T1000 (cell line): ENCODE results near the gene LY6G5B.

Source experiments
- DNase-seq: peaks from one replicate; lab custom pipeline; 2025; ENCODE audit warnings: mixed read lengths; lab: John Stamatoyannopoulos, UW

LY6G5B gene

DNA sequence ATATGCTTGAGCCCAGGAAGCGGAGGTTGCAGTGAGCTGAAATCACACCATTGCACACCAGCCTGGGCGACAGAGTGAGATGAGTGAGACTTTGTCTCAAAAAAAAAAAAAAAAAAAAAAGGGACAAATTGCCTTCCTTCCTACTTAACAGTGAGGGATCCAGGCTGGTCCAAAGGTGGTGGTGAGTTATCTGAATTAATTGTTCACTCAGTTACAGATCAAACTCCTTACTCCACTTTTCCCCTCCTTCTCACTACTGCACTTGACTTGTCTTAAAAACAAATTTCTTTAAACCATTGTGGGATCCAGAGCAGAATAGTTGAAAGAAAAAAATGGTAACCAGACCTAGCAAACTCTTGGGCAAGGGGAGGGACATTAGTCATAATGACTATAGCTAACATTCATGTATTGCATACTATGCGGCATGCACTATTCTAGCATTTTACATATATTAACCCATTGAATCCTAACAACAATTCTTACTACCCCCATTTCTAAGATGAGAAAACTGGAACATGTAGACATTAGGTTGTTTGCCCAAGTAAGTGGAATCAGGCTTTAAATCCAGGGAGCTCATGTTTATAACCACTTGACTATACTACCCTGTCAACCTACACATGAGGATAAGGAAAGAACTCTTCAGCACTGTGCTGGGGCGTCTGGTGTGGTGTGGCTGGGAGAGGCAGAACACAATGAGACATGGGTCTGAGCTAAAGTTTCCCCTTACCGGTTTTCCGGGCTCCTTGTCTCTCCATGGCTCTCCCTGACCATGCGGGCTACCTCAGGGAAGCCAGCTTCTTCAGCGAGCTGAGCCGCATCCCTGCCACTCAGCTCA is 6.4 kb upstream of the LY6G5B start:
- DNase-seq = no peak

- DNase-seq = peak; percentile 28
These were observed 5.6 kb upstream of the LY6G5B start for GRCh38 chr6:31663961-31664789.

GRCh38 chr6:31664790-31665500 is 4.8 kb upstream of the LY6G5B start, which contains the start of gene GPANK1:
GPANK1 (minus strand) TSS chr6:31664997; CDS start chr6:31664478, 519 bp downstream.
- DNase-seq = peak; percentile 59

GRCh38 chr6:31665501-31666336 is 4.1 kb upstream of the LY6G5B start, which contains the start of gene CSNK2B:
CSNK2B (plus strand) TSS chr6:31666080; CDS start chr6:31666832, 752 bp downstream.
- peak; percentile 94 for DNase-seq

- DNase-seq = no peak
These were observed 3.3 kb upstream of the LY6G5B start for GRCh38 chr6:31666337-31666965.

DNA sequence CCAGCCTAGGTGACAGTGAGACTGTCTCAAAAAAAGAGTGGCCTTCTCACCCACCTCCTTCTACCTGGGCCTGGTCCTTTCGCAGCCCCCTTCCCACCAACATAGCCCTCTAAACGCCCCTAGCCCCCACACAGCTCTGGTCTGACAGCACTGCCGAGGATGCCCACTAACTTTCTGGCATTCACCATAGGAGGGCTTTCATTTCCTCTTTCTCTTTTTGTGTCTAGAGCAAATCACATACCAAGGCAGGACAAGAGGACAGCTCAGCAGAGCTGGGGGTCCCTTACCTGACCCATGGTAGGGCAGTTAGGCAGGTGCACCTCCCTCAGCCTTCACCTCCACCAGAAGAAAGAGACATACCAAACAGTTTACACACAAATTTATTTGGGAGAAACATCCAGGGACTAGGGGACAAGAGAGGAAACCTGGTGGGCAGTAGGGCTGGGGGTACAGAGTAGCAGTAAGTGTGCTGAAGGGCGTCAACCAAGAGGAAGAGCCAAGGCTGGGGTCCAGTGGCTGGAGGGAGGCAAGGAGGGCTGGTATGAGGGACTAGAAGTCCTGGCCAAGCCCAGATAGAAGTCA is 6.6 kb downstream of the LY6G5B start:
- no peak for DNase-seq

- DNase-seq = no peak
These were observed 7.1 kb downstream of the LY6G5B start for GRCh38 chr6:31676904-31677303.

DNA sequence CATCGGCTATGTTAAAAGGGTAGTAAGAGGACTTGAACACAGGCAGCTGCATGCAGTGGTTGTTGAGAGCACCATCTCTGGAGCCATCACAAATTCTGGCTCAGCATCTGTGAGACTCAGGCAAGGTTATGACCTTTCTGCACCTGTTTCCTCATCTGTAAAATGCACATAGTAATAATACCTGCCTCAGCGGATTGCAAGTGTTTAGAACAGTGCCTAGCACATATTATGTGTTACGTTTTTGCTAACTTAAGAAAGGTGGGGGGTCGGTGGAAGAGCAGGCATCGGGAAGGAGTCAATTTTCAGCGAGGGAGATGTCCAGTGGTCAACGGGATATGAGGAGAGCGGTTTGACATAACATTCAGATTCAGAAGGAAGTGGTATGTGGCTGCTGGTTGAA is 8.2 kb downstream of the LY6G5B start:
- no peak for DNase-seq

- DNase-seq = peak; percentile 78
These were observed 10.7 kb downstream of the LY6G5B start, which contains the start of gene LY6G5C for GRCh38 chr6:31680226-31681134. LY6G5C (minus strand) TSS chr6:31681067; CDS start chr6:31680373, 694 bp downstream.

DNA sequence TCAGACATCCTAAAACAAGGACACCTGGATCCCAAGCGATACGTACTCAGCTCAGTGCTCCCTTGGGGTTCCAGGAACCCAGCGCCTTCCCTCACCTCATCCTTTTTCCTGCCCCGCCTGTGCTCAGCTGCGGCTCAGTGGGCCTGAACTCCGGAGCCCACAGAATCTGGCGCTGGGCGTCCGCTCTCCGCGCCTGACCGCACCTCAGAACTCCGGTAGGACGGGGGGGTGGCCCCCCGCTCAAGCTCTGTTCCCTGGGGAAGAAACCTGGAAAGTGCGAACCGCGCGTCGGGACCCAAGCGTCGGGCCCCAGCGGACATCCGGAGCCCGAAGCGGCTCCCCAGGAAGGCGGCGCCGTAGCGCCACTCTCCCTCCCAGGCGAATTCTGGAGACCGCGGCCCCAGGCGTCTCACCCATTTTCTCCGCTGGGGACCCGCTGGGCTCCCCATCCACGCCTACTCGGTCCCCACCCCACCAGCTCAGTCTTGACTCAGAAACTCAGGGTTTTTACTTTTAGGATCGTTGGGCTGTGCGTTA is 11.4 kb downstream of the LY6G5B start:
- no peak for DNase-seq

- DNase-seq = no peak
These were observed 13.8 kb downstream of the LY6G5B start for GRCh38 chr6:31683591-31683990.

- DNase-seq = no peak
These were observed 16.7 kb downstream of the LY6G5B start for GRCh38 chr6:31686483-31686882.

GRCh38 chr6:31687321-31687720 is 17.5 kb downstream of the LY6G5B start:
- DNase-seq = no peak

DNA sequence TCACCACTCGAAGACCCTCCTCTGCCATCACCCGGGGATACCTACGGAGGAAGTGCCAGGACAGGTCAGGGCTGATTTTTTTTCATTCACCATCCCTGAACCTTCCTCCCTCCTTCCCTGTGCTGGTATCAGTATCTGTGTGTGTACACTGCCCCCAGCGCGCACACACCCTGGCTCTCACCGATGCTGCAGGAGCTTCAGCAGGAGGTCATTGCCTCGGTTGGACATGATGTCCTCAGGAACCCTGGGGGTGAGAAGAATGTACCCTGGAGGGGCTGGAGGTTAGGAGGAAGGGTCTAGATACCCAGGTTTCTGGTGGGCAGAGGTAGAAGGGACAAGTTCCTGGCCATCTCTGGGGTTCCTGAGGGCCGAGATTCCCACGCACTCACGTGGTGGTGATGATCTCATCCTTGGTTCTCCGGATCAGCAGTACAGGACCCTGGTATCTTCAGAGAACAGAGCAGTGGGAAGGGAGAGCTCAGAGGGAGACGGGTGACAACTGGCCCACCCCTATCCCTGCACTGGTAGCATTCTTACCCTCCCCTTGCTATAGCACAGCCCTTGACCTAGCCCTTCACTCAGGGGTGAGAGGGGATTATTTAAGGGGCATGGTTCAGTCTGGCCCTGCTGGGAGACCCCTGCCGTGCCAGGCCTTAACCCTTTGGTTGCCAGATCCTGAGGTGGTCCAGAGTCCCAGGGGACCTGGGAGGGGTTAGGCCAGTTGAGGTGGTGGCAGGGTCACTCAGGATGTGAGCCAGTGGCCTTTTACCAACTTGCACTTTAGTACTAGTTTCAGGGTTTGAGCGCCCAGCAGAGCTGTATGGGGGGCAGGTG is 18.3 kb downstream of the LY6G5B start:
- no peak for DNase-seq

DNA sequence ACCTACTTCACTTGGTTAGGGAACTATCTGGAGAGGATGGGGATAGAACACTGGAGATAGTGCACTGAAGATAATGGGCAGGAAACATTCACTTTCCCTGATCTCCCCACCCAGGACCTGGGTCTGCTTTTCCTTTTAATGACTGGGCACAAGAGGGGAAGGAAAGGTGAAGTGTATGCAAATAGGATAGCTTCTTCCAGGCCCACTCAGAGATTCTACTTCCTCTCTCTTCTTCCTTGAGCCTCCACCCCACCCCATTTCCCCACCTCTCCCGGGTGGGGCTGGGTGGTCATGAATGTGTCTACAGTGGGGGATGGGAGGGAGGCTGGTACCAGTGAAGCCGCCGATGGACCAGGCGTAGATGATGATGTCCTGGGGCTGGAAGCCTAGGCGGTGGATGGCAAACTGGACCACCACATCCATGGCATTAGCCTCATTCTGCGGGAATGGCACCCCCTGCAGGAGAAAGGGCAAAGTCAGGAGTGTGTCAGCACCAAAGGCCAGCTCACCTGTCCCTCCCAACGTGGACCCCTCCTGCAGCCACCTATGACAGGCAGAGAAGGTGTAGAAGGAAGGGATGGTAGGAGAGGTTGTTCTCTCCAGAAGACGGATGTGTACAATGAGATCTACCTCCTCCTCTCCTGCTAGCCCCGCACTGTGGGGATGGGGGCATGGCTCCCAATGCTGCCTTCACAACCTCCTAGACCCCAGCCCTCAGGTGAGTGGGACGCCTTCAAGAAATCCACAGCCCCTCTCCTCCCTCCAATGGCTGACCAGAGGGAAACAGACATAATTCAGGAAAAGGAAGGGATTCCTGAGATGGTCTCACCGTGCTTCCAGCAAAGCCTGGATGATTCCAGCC is 19.7 kb downstream of the LY6G5B start:
- DNase-seq = no peak

- DNase-seq = no peak
These were observed 20.7 kb downstream of the LY6G5B start for GRCh38 chr6:31690231-31691077.
